ENCODE data around the gene DMAC2. TPM values are rescaled to one million over a fixed set of nuclear protein-coding genes. Genes with fewer than 3 reads are reported as not detected.

The DMAC2 gene
- total and polyA plus RNA-seq, 8 donors, result 8.2 to 50.9 (median 41.7) TPM

- DNase-seq, result no peak
- WGBS, 5 donors, result 64 to 84% (median 69%) methylated on average over 4 of the region's 4 CpGs
- peak overlapping the region; percentile 67 to 80 (median 72) for H3K27ac ChIP-seq
- intact Hi-C loops (cut with DNase I; ENCODE audit: low total_unique reads), result no loop called here
- H3K9me3 ChIP-seq, result no peaks in the 10 kb centered on the region
- no peak for TF ChIP-seq POLR2AphosphoS5 (IDR thresholded peaks at IDR 0.05)
- no peak for TF ChIP-seq POLR2A (IDR thresholded peaks at IDR 0.05)
- peaks cover 12 to 81% (median 32%) of the 10 kb centered on the region in 4 donors for H3K4me1 ChIP-seq
- H3K4me3 ChIP-seq, result no peak overlapping the region
- H3K36me3 ChIP-seq, result peaks cover 14 to 42% (median 35%) of the 10 kb centered on the region in 4 donors
- H3K27me3 ChIP-seq, result no peaks in the 10 kb centered on the region
These were observed 31.5 kb downstream of the DMAC2 start for GRCh38 chr19:41408256-41408655.

DNA sequence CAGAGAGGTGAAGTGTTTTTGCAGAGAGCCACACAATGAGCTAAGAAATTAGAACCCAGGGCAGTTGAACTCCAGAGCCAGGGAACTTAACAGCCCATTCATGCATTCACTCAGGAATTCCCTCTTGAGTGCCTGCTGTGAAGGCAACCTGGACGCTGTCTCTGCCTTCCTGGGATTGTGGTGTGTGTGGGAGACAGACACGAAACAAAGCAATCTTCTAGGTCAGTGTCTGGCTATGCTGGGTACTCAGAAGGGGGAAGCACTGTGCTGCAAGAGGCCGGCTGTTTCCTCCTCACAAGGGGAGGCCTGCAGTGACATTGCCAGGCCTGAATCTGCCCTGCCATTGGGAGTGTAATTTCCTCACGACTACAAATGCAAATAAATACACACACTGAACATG lies 32.4 kb downstream of the DMAC2 start:
- intact Hi-C loops (cut with DNase I; ENCODE audit: low total_unique reads), result no loop called here

DNA sequence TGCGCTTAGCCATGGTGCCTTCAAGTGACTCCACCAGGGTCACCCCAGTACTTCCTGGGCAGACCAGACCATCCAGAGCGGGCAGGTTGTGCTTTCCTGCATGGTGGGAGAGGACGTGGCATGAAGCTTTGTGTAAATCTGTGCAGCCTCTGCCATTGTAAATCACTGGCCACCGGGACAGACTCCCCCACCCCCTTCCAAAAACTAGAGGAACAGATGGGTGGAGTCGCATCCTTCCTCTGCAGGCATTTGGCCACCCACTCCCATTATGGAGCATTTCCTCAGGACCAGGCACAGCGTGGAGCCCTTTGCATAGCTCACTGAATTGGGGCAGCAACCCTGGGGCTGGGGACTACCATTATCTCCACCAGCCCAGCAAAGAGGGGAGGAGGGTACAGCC lies 33.9 kb downstream of the DMAC2 start:
- H3K27ac ChIP-seq, result no peak overlapping the region
- intact Hi-C loops (cut with DNase I; ENCODE audit: low total_unique reads), result no loop called here
- H3K4me1 ChIP-seq, result peaks cover 12 to 73% (median 33%) of the 10 kb centered on the region in 4 donors
- no peaks in the 10 kb centered on the region for H3K27me3 ChIP-seq
- H3K9me3 ChIP-seq, result no peaks in the 10 kb centered on the region
- H3K36me3 ChIP-seq, result peaks cover 2 to 44% (median 25%) of the 10 kb centered on the region in 4 donors
- TF ChIP-seq POLR2AphosphoS5 (IDR thresholded peaks at IDR 0.05) (no peak), POLR2A (IDR thresholded peaks at IDR 0.05) (no peak), EP300 (IDR thresholded peaks at IDR 0.05) (no peak)
- TF ChIP-seq, protein P1, sequence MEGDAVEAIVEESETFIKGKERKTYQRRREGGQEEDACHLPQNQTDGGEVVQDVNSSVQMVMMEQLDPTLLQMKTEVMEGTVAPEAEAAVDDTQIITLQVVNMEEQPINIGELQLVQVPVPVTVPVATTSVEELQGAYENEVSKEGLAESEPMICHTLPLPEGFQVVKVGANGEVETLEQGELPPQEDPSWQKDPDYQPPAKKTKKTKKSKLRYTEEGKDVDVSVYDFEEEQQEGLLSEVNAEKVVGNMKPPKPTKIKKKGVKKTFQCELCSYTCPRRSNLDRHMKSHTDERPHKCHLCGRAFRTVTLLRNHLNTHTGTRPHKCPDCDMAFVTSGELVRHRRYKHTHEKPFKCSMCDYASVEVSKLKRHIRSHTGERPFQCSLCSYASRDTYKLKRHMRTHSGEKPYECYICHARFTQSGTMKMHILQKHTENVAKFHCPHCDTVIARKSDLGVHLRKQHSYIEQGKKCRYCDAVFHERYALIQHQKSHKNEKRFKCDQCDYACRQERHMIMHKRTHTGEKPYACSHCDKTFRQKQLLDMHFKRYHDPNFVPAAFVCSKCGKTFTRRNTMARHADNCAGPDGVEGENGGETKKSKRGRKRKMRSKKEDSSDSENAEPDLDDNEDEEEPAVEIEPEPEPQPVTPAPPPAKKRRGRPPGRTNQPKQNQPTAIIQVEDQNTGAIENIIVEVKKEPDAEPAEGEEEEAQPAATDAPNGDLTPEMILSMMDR (IDR thresholded peaks at IDR 0.05), result no peak
- DNase-seq, result no peak
- no peak overlapping the region for H3K4me3 ChIP-seq
- WGBS, 5 donors, result 81 to 87% (median 85%) methylated on average over 5 to 6 of the region's 6 CpGs

More for the DNA sequence above, 32.4 kb downstream of the DMAC2 start:
- Histone ChIP-seq H3K9me3 (no peaks in the 10 kb centered on the region), H3K4me1 (peaks cover 12 to 86% (median 36%) of the 10 kb centered on the region in 4 donors), H3K27ac (peak overlapping the region in 4 of 5 donors; percentile 2 to 72 (median 37)), H3K4me3 (no peak overlapping the region), H3K27me3 (no peaks in the 10 kb centered on the region), H3K36me3 (peaks cover 8 to 43% (median 34%) of the 10 kb centered on the region in 4 donors)
- 47 to 73% (median 59%) methylated on average over 4 of the region's 4 CpGs for WGBS, 5 donors
- TF ChIP-seq EP300 (IDR thresholded peaks at IDR 0.05), result no peak
- no peak for TF ChIP-seq POLR2A (IDR thresholded peaks at IDR 0.05)
- TF ChIP-seq, protein P1 (IDR thresholded peaks at IDR 0.05), result no peak
- no peak for TF ChIP-seq POLR2AphosphoS5 (IDR thresholded peaks at IDR 0.05)
- no peak for DNase-seq

DNA sequence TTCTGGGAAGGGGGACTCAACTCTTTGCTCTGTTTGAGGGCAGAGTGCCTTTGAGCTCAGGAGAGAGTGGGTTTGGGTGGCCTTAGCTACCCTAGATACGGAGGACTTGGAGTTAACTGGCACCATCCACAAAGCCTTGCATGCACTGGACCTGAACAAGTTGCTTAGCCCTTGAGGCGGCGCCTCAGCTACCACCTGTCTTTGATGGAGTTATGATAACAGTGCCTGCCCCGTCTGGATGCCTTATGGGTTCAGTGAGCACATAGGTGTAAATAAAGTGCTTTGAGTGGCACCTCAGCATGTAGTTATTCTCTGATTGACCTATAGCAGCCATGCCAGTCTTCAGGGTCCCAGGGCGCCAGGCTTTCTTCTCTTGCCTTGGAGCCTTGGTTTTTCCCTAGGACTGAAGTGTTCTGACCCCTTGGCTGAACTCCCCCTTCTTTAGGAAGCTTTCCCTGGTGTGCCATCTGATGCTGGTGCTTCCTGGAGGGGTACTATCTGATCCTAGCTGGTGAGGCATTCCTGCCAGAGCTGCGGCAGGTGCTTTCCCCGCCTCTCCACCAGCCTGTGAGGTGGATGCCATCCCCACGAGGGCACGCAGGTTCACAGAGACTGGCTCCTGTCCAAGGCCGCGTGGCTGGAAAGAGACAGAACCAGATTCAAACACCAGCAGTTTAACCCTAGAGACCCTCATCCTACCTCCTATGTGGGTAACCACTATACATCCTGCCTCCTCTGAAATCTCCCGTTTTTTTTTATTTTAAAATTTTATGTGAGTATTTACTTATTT lies 36.3 kb downstream of the DMAC2 start:
- no peaks in the 10 kb centered on the region for H3K9me3 ChIP-seq
- H3K4me1 ChIP-seq, result peaks cover 7 to 68% (median 24%) of the 10 kb centered on the region in 4 donors
- DNase-seq, result no peak
- H3K4me3 ChIP-seq, result no peak overlapping the region
- WGBS, 5 donors, result 41 to 60% (median 49%) methylated on average over 11 to 12 of the region's 12 CpGs
- intact Hi-C loops (cut with DNase I; ENCODE audit: low total_unique reads), result no loop called here
- no peak for TF ChIP-seq EP300 (IDR thresholded peaks at IDR 0.05)
- no peaks in the 10 kb centered on the region for H3K27me3 ChIP-seq
- peaks cover 0 to 38% (median 19%) of the 10 kb centered on the region in 4 donors for H3K36me3 ChIP-seq
- no peak overlapping the region for H3K27ac ChIP-seq

DNA sequence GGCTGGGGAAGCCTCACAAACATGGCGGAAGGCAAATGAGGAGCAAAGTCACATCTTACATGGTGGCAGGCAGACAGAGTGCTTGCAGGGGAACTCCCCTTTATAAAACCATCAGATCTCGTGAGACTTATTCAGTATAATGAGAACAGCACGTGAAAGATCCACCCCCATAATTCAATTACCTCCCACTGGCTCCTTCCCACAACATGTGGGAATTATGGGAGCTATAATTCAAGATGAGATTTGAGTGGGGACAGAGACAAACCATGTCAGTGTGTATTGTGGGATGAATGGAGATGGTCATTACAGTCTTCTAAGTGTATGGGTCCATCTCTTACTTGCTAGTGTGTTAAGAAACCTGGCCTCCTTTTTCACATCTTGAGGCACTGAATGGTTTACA lies 37.7 kb downstream of the DMAC2 start:
- Histone ChIP-seq H3K9me3 (no peaks in the 10 kb centered on the region), H3K36me3 (peaks cover 0 to 32% (median 19%) of the 10 kb centered on the region in 4 donors), H3K4me3 (no peak overlapping the region), H3K4me1 (peaks cover 10 to 59% (median 27%) of the 10 kb centered on the region in 4 donors), H3K27ac (no peak overlapping the region), H3K27me3 (no peaks in the 10 kb centered on the region)
- WGBS, 5 donors, result 69 to 82% (median 78%) methylated on average over 3 of the region's 3 CpGs
- DNase-seq, result no peak
- TF ChIP-seq EP300 (IDR thresholded peaks at IDR 0.05) (no peak), POLR2AphosphoS5 (IDR thresholded peaks at IDR 0.05) (no peak), POLR2A (IDR thresholded peaks at IDR 0.05) (no peak)
- TF ChIP-seq, protein P1 (IDR thresholded peaks at IDR 0.05), result no peak
- intact Hi-C loops (cut with DNase I; ENCODE audit: low total_unique reads), result no loop called here
